Right lobe of liver (tissue), 4 donors: Measurements from ENCODE around the gene PNPLA7.

Experiments used
- POLR2A ChIP-seq: fragments of 450-650 bp; IDR thresholded peaks from one replicate; pipeline ENCODE4 v1.6.1; 2017; ENCODE audit warnings: antibody characterized with exemption, mild to moderate bottlenecking
- TF ChIP-seq, protein P1 (sequence below), 4 donors: fragments of 200-600 bp in 3 of 4; fragments of 450-650 bp in 1 of 4; IDR thresholded peaks; one replicate each; pipeline versions ENCODE4 v1.5.1 to v1.8.0; 2016 to 2022; ENCODE audit warnings: antibody characterized with exemption in 4 of 4, mild to moderate bottlenecking in 2 of 4
- donor health status: DM: no; HTN: no; CAD: no.
- donor health status: DM: no; HTN: no; CAD: no.
- donor health status: DM: no; HTN: yes; CAD: no.

DNA sequence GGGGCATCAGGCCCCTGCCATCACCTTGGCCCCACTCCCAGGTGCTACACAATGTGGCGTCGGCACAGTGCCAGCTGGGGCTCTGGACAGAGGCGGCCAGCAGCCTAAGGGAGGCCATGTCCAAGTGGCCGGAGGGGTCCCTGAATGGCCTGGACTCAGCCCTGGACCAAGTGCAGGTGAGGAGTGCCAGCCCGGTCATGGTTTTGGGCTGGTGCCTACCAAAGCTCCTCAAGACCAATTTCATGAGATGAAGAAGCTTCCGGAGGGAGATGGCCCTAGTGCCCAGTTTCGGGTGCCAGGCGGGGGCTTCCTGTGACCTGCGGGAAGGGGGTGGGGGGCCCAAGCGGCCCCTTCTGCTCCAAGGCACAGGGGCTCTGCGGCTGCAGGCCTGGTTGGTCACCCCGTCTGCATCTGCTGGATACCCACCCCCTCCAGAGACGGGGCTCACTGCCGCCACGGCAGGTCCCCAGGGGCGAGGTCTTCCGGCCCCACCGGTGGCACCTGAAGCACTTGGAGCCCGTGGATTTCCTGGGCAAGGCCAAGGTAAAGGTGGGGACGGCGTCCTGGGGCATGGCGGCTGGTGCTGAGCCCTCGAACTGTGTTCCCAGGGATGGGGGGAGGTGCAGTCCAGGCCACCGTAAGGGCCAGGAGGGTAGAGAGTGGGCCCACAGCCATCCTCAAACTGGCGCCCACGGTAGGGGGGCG lies 121.2 kb downstream of the PNPLA7 start:
- TF ChIP-seq POLR2A: no peak
- TF ChIP-seq, protein P1, sequence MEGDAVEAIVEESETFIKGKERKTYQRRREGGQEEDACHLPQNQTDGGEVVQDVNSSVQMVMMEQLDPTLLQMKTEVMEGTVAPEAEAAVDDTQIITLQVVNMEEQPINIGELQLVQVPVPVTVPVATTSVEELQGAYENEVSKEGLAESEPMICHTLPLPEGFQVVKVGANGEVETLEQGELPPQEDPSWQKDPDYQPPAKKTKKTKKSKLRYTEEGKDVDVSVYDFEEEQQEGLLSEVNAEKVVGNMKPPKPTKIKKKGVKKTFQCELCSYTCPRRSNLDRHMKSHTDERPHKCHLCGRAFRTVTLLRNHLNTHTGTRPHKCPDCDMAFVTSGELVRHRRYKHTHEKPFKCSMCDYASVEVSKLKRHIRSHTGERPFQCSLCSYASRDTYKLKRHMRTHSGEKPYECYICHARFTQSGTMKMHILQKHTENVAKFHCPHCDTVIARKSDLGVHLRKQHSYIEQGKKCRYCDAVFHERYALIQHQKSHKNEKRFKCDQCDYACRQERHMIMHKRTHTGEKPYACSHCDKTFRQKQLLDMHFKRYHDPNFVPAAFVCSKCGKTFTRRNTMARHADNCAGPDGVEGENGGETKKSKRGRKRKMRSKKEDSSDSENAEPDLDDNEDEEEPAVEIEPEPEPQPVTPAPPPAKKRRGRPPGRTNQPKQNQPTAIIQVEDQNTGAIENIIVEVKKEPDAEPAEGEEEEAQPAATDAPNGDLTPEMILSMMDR (IDR thresholded peaks at IDR 0.05): no peak
